Upper lobe of left lung (tissue), 6 donors: ENCODE data around the gene ISLR. TPM values are rescaled to one million over a fixed set of nuclear protein-coding genes. Genes with fewer than 3 reads are reported as not detected.
A peak's percentile ranks its signal among the peaks of the same experiment; 100 is the strongest.

Experiments
- ATAC-seq, 2 donors: fragments of 200-7000 bp; cut with Tn5 transposase; one replicate each; pipeline ENCODE4 v1.9.1; 2022; ENCODE audit warnings: mild to moderate bottlenecking in 2 of 2, moderate library complexity in 2 of 2; ENCODE audit not compliant: low FRiP score in 2 of 2
- DNase-seq, 2 donors: peaks; one replicate each; pipeline ENCODE4 v3.0.0-alpha.2; 2019 to 2020
- H3K27ac ChIP-seq, 4 donors: fragments of 200-600 bp; sonication (generic); one replicate each; pipeline ENCODE4 v1.5.1; 2016 to 2019
- H3K27me3 ChIP-seq, 4 donors: fragments of 200-600 bp; sonication (generic); one replicate each; pipeline ENCODE4 v1.5.1; 2017 to 2019
- H3K36me3 ChIP-seq, 4 donors: fragments of 200-600 bp; sonication (generic); one replicate each; pipeline ENCODE4 v1.5.1; 2016 to 2019
- H3K4me1 ChIP-seq, 4 donors: fragments of 200-600 bp; sonication (generic); one replicate each; pipeline ENCODE4 v1.5.1; 2018 to 2019
- H3K4me3 ChIP-seq, 4 donors: fragments of 200-600 bp; sonication (generic); one replicate each; pipeline ENCODE4 v1.5.1; 2017 to 2019; ENCODE audit warnings: mild to moderate bottlenecking in 2 of 4, moderate library complexity in 1 of 4
- H3K9me3 ChIP-seq, 4 donors: fragments of 200-600 bp; sonication (generic); one replicate each; pipeline ENCODE4 v1.5.1; 2018 to 2019
- CTCF ChIP-seq, 6 experiments: fragments of 450-650 bp in 4 of 6; fragments of 200-600 bp in 2 of 6; sonication (generic) in 2 of 6; IDR thresholded peaks; one replicate each; pipeline ENCODE4 v1.5.1; 2016 to 2019; ENCODE audit warnings: antibody characterized with exemption in 6 of 6
- EP300 ChIP-seq, 4 donors: sonication (generic); formaldehyde crosslinking; IDR thresholded peaks; one replicate each; pipeline ENCODE4 v1.5.1; 2017; ENCODE audit warnings: antibody characterized with exemption in 4 of 4, control low read depth in 2 of 4
- POLR2A ChIP-seq, 4 donors: fragments of 450-650 bp; IDR thresholded peaks; one replicate each; pipeline ENCODE4 v1.5.1; 2016 to 2017; ENCODE audit warnings: antibody characterized with exemption in 4 of 4, mild to moderate bottlenecking in 2 of 4
- POLR2AphosphoS5 ChIP-seq, 2 donors: sonication (generic); formaldehyde crosslinking; IDR thresholded peaks; one replicate each; pipeline ENCODE4 v1.5.1; 2017; ENCODE audit warnings: antibody characterized with exemption in 2 of 2
- WGBS, 2 donors: methylation state at CpG; one replicate each; pipeline ENCODE4 v1.1.5; 2017 to 2018; 5-methylcytosine and 5-hydroxymethylcytosine counted together
- total RNA-seq, 6 donors: library from RNA; depleted of rRNA in 4 of 6; stranded (reverse); fragments of >200 nt in 4 of 6; gene quantifications; one replicate each; pipeline versions ENCODE4 v1.1.0 to v1.2.1, GENCODE V29; 2016 to 2021
- donor health status: DM: no; HTN: no; CAD: no; lungs with moderate emphysema.
- donor health status: DM: no; HTN: yes; CAD: no; lungs with severe emphysema.

The ISLR gene
- total RNA-seq, 6 donors from 2014 or later = 11.5 to 48.4 (median 21.3) TPM

GRCh38 chr15:74130849-74131627, 42.5 kb upstream of the ISLR start:
- DNase-seq (peak in 1 of 2 donors; percentile 53), ATAC-seq (no peak)
- 26 to 43% methylated on average over 28 of the region's 28 CpGs for WGBS, 2 donors
- no peaks in the 10 kb centered on the region for H3K9me3 ChIP-seq
- no peak overlapping the region for H3K4me3 ChIP-seq
- H3K4me1 ChIP-seq = peaks cover 34 to 66% (median 50%) of the 10 kb centered on the region in 4 donors
- peaks cover 4 to 83% (median 50%) of the 10 kb centered on the region in 4 donors for H3K27me3 ChIP-seq
- H3K36me3 ChIP-seq = no peaks in the 10 kb centered on the region
- TF ChIP-seq POLR2A (IDR thresholded peaks at IDR 0.05) (no peak), EP300 (IDR thresholded peaks at IDR 0.05) (no peak), CTCF (IDR thresholded peaks at IDR 0.05) (no peak), POLR2AphosphoS5 (IDR thresholded peaks at IDR 0.05) (no peak)
- no peak overlapping the region for H3K27ac ChIP-seq

- Histone ChIP-seq H3K9me3 (no peaks in the 10 kb centered on the region), H3K27ac (no peak overlapping the region), H3K36me3 (no peaks in the 10 kb centered on the region), H3K27me3 (peaks cover 4 to 91% (median 51%) of the 10 kb centered on the region in 4 donors), H3K4me1 (peaks cover 40 to 74% (median 57%) of the 10 kb centered on the region in 4 donors), H3K4me3 (no peak overlapping the region)
- WGBS, 2 donors = 34 to 46% methylated on average over 18 to 20 of the region's 20 CpGs
- no peak for TF ChIP-seq CTCF (IDR thresholded peaks at IDR 0.05)
- no peak for TF ChIP-seq POLR2AphosphoS5 (IDR thresholded peaks at IDR 0.05)
- TF ChIP-seq EP300 (IDR thresholded peaks at IDR 0.05) = no peak
- TF ChIP-seq POLR2A (IDR thresholded peaks at IDR 0.05) = no peak
- DNase-seq = no peak
- ATAC-seq = no peak
These were observed 41.7 kb upstream of the ISLR start for GRCh38 chr15:74131628-74132413.

GRCh38 chr15:74132681-74133651, 40.5 kb upstream of the ISLR start:
- TF ChIP-seq POLR2A (IDR thresholded peaks at IDR 0.05) (no peak), EP300 (IDR thresholded peaks at IDR 0.05) (no peak), POLR2AphosphoS5 (IDR thresholded peaks at IDR 0.05) (no peak), CTCF (IDR thresholded peaks at IDR 0.05) (no peak)
- DNase-seq (peak in 1 of 2 donors; percentile 82), ATAC-seq (no peak)
- WGBS, 2 donors = 29 to 43% methylated on average over 40 to 74 of the region's 90 CpGs
- Histone ChIP-seq H3K27me3 (peaks cover 4 to 97% (median 49%) of the 10 kb centered on the region in 4 donors), H3K36me3 (no peaks in the 10 kb centered on the region), H3K4me3 (no peak overlapping the region), H3K4me1 (peaks cover 37 to 72% (median 57%) of the 10 kb centered on the region in 4 donors), H3K27ac (no peak overlapping the region), H3K9me3 (no peaks in the 10 kb centered on the region)

- H3K9me3 ChIP-seq = no peaks in the 10 kb centered on the region
- no peak overlapping the region for H3K4me3 ChIP-seq
- no peak for ATAC-seq
- peaks cover 29 to 63% (median 49%) of the 10 kb centered on the region in 4 donors for H3K4me1 ChIP-seq
- DNase-seq = peak in 1 of 2 donors; percentile 79
- TF ChIP-seq POLR2AphosphoS5 (IDR thresholded peaks at IDR 0.05) (no peak), CTCF (IDR thresholded peaks at IDR 0.05) (no peak)
- no peak overlapping the region for H3K27ac ChIP-seq
- 55 to 61% methylated on average over 48 to 64 of the region's 71 CpGs for whole genome bisulfite sequencing, 2 donors
- no peaks in the 10 kb centered on the region for H3K36me3 ChIP-seq
- H3K27me3 ChIP-seq = peaks cover 4 to 88% (median 42%) of the 10 kb centered on the region in 4 donors
These were observed 39.7 kb upstream of the ISLR start for GRCh38 chr15:74133694-74134386.
